ENCODE measurements around the gene TEX101. TPM values are rescaled to one million over a fixed set of nuclear protein-coding genes. Genes with fewer than 3 reads are reported as not detected.

The TEX101 gene
- total and polyA plus RNA-seq, 4 donors: not detected

- no peak for DNase-seq (ENCODE audit: low spot score)
- 80% methylated on average over 22 of the region's 22 CpGs for WGBS
- H3K36me3 ChIP-seq (ENCODE audit: control insufficient read depth in 4 of 4, insufficient read depth in 3 of 4, low read depth in 1 of 4, low read length in 3 of 4): no peaks in the 10 kb centered on the region
- H3K4me3 ChIP-seq (ENCODE audit: low read depth in 1 of 3, low read length in 3 of 3): no peak overlapping the region
- H3K4me1 ChIP-seq (ENCODE audit: control insufficient read depth in 4 of 4, insufficient read depth in 4 of 4, low read length in 3 of 4): no peaks in the 10 kb centered on the region
- no peak overlapping the region for H3K9ac ChIP-seq (ENCODE audit: low read depth in 1 of 2, low read length in 2 of 2)
- peaks cover 0 to 2% (median 0%) of the 10 kb centered on the region in 4 donors for H3K27me3 ChIP-seq (ENCODE audit: control insufficient read depth in 4 of 4, insufficient read depth in 4 of 4, low read length in 3 of 4)
- no peak overlapping the region for H3K27ac ChIP-seq (ENCODE audit: low read depth in 1 of 2, low read length in 2 of 2)
- TF ChIP-seq, protein P1, sequence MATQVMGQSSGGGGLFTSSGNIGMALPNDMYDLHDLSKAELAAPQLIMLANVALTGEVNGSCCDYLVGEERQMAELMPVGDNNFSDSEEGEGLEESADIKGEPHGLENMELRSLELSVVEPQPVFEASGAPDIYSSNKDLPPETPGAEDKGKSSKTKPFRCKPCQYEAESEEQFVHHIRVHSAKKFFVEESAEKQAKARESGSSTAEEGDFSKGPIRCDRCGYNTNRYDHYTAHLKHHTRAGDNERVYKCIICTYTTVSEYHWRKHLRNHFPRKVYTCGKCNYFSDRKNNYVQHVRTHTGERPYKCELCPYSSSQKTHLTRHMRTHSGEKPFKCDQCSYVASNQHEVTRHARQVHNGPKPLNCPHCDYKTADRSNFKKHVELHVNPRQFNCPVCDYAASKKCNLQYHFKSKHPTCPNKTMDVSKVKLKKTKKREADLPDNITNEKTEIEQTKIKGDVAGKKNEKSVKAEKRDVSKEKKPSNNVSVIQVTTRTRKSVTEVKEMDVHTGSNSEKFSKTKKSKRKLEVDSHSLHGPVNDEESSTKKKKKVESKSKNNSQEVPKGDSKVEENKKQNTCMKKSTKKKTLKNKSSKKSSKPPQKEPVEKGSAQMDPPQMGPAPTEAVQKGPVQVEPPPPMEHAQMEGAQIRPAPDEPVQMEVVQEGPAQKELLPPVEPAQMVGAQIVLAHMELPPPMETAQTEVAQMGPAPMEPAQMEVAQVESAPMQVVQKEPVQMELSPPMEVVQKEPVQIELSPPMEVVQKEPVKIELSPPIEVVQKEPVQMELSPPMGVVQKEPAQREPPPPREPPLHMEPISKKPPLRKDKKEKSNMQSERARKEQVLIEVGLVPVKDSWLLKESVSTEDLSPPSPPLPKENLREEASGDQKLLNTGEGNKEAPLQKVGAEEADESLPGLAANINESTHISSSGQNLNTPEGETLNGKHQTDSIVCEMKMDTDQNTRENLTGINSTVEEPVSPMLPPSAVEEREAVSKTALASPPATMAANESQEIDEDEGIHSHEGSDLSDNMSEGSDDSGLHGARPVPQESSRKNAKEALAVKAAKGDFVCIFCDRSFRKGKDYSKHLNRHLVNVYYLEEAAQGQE (IDR thresholded peaks at IDR 0.05): no peak
- TF ChIP-seq JUND (IDR thresholded peaks at IDR 0.05) (no peak), RAD21 (IDR thresholded peaks at IDR 0.05) (no peak), TAF1 (conservative IDR thresholded peaks at IDR 0.05) (no peak), FOXA1 (IDR thresholded peaks at IDR 0.05) (no peak), YY1 (IDR thresholded peaks at IDR 0.05) (no peak), MAX (IDR thresholded peaks at IDR 0.05) (no peak), RXRA (IDR thresholded peaks at IDR 0.05) (no peak), CTCF (IDR thresholded peaks at IDR 0.05; ENCODE audit: low read depth, low read length, missing input control) (no peak), GABPA (IDR thresholded peaks at IDR 0.05 in 1 of 2, conservative IDR thresholded peaks at IDR 0.05 in 1 of 2) (no peak), EGR1 (IDR thresholded peaks at IDR 0.05; ENCODE audit: low read depth in 2 of 2) (no peak), ZBTB33 (IDR thresholded peaks at IDR 0.05) (no peak), NR2F2 (IDR thresholded peaks at IDR 0.05) (no peak), HNF4G (IDR thresholded peaks at IDR 0.05) (no peak), FOXA2 (IDR thresholded peaks at IDR 0.05) (no peak), HNF4A (conservative IDR thresholded peaks at IDR 0.05) (no peak), SP1 (IDR thresholded peaks at IDR 0.05) (no peak)
- TF ChIP-seq, protein P2, sequence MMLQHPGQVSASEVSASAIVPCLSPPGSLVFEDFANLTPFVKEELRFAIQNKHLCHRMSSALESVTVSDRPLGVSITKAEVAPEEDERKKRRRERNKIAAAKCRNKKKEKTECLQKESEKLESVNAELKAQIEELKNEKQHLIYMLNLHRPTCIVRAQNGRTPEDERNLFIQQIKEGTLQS (IDR thresholded peaks at IDR 0.05): no peak
- H3K9me3 ChIP-seq (ENCODE audit: control insufficient read depth in 4 of 4, low read length in 3 of 4): no peaks in the 10 kb centered on the region
Observed at GRCh38 chr19:43407416-43408005, 7.2 kb upstream of the TEX101 start.
